Mesendoderm (in vitro differentiated cells): ENCODE data around the gene SIGLEC8.

Experiments
- DNase-seq: peaks from one replicate; pipeline ENCODE4 v3.0.0; 2013
- H2AK5ac ChIP-seq: 2 replicates; pipeline ENCODE4 v1.6.1; 2013; ENCODE audit warnings: low read length, inconsistent platforms
- H2BK120ac ChIP-seq: 2 replicates; pipeline ENCODE4 v1.6.1; 2013; ENCODE audit warnings: low read depth, mild to moderate bottlenecking, low read length, moderate library complexity, mixed read lengths
- H2BK15ac ChIP-seq: replicated peaks from 2 replicates; pipeline ENCODE4 v1.6.1; 2013; ENCODE audit warnings: low read depth, mild to moderate bottlenecking, moderate library complexity
- H2BK5ac ChIP-seq: 2 replicates; pipeline ENCODE4 v1.6.1; 2013; ENCODE audit warnings: low read length, inconsistent platforms
- H3K18ac ChIP-seq: 2 replicates; pipeline ENCODE4 v1.6.1; 2013; ENCODE audit warnings: mild to moderate bottlenecking, low read length, mixed read lengths
- H3K23ac ChIP-seq: one replicate; pipeline ENCODE4 v1.6.1; 2013; ENCODE audit warnings: low read length
- H3K27ac ChIP-seq: 2 replicates; pipeline ENCODE4 v1.5.1; 2013; ENCODE audit warnings: low read depth, mild to moderate bottlenecking, inconsistent platforms, low read length, moderate library complexity
- H3K27me3 ChIP-seq: 2 replicates; pipeline ENCODE4 v1.6.1; 2013; ENCODE audit warnings: low read length, control low read depth, mild to moderate bottlenecking, inconsistent platforms; ENCODE audit not compliant: insufficient read depth, poor library complexity
- H3K36me3 ChIP-seq: 2 replicates; pipeline ENCODE4 v1.6.1; 2013; ENCODE audit warnings: low read length, inconsistent platforms; ENCODE audit not compliant: control insufficient read depth, insufficient read depth
- H3K4ac ChIP-seq: one replicate; pipeline ENCODE4 v1.6.1; 2013; ENCODE audit warnings: low read depth, mild to moderate bottlenecking, low read length, moderate library complexity
- H3K4me1 ChIP-seq: 2 replicates; pipeline ENCODE4 v1.6.1; 2013; ENCODE audit warnings: low read depth, low read length, inconsistent platforms; ENCODE audit not compliant: control insufficient read depth
- H3K4me2 ChIP-seq: 2 replicates; pipeline ENCODE4 v1.6.1; 2013; ENCODE audit warnings: low read length
- H3K4me3 ChIP-seq: 2 replicates; pipeline ENCODE4 v1.5.1; 2013; ENCODE audit warnings: mild to moderate bottlenecking, low read length
- H3K56ac ChIP-seq: one replicate; pipeline ENCODE4 v1.6.1; 2013; ENCODE audit warnings: low read length
- H3K79me1 ChIP-seq: 2 replicates; pipeline ENCODE4 v1.6.1; 2013; ENCODE audit warnings: low read length, inconsistent platforms
- H3K79me2 ChIP-seq: 2 replicates; pipeline ENCODE4 v1.6.1; 2013; ENCODE audit warnings: mild to moderate bottlenecking, low read length; ENCODE audit not compliant: control insufficient read depth, insufficient read depth
- H3K9ac ChIP-seq: 2 replicates; pipeline ENCODE4 v1.6.1; 2013; ENCODE audit warnings: low read length, inconsistent platforms
- H4K5ac ChIP-seq: one replicate; pipeline ENCODE4 v1.6.1; 2013; ENCODE audit warnings: low read length
- H4K8ac ChIP-seq: one replicate; pipeline ENCODE4 v1.6.1; 2013; ENCODE audit warnings: low read depth, mild to moderate bottlenecking, control low read depth, low read length, moderate library complexity
- WGBS: extraction: QIAGEN DNeasy Blood & Tissue Kit; methylation state at CpG from one replicate; pipeline ENCODE4 v1.1.7; 2013; ENCODE audit warnings: low lambda C conversion rate, missing lambda C conversion rate; ENCODE audit not compliant: insufficient coverage; ENCODE audit errors: extremely low coverage; 5-methylcytosine and 5-hydroxymethylcytosine counted together

The SIGLEC8 gene

GRCh38 chr19:51460164-51460992 is 2.1 kb upstream of the SIGLEC8 start:
- Histone ChIP-seq H3K27me3 (no peaks in the 10 kb centered on the region), H3K36me3 (no peaks in the 10 kb centered on the region), H4K8ac (no peak overlapping the region), H4K5ac (no peak overlapping the region), H2AK5ac (no peak overlapping the region), H3K79me1 (no peaks in the 10 kb centered on the region), H2BK120ac (no peak overlapping the region), H3K23ac (no peak overlapping the region), H3K4ac (no peak overlapping the region), H3K4me3 (no peak overlapping the region), H3K9ac (no peak overlapping the region), H3K56ac (peak overlapping the region; percentile 35), H3K18ac (no peak overlapping the region), H3K4me2 (no peak overlapping the region), H2BK5ac (no peak overlapping the region), H3K79me2 (no peaks in the 10 kb centered on the region), H2BK15ac (no peak overlapping the region), H3K4me1 (no peaks in the 10 kb centered on the region), H3K27ac (no peak overlapping the region)
- DNase-seq = peak; percentile 56
- whole genome bisulfite sequencing = no CpG with 5 or more reads among the region's 13 CpGs

GRCh38 chr19:51458899-51459505 is 748 bp upstream of the SIGLEC8 start:
- no peak overlapping the region for H2BK120ac ChIP-seq
- H2BK5ac ChIP-seq = no peak overlapping the region
- no peak overlapping the region for H3K9ac ChIP-seq
- H2AK5ac ChIP-seq = no peak overlapping the region
- H3K4me3 ChIP-seq = no peak overlapping the region
- H3K18ac ChIP-seq = no peak overlapping the region
- no peaks in the 10 kb centered on the region for H3K4me1 ChIP-seq
- H3K36me3 ChIP-seq = no peaks in the 10 kb centered on the region
- no CpG with 5 or more reads among the region's 14 CpGs for WGBS
- no peak overlapping the region for H3K56ac ChIP-seq
- H4K8ac ChIP-seq = no peak overlapping the region
- H3K79me1 ChIP-seq = no peaks in the 10 kb centered on the region
- H3K27me3 ChIP-seq = no peaks in the 10 kb centered on the region
- H3K27ac ChIP-seq = no peak overlapping the region
- H3K79me2 ChIP-seq = no peaks in the 10 kb centered on the region
- H2BK15ac ChIP-seq = no peak overlapping the region
- no peak overlapping the region for H4K5ac ChIP-seq
- DNase-seq = no peak
- H3K23ac ChIP-seq = no peak overlapping the region
- H3K4ac ChIP-seq = no peak overlapping the region
- no peak overlapping the region for H3K4me2 ChIP-seq

GRCh38 chr19:51457351-51458013 is 772 bp downstream of the SIGLEC8 start:
- Histone ChIP-seq H3K27ac (no peak overlapping the region), H2BK15ac (no peak overlapping the region), H3K79me2 (no peaks in the 10 kb centered on the region), H3K56ac (no peak overlapping the region), H3K23ac (no peak overlapping the region), H3K36me3 (no peaks in the 10 kb centered on the region), H4K5ac (no peak overlapping the region), H3K4me1 (no peaks in the 10 kb centered on the region), H3K4me2 (no peak overlapping the region), H3K27me3 (no peaks in the 10 kb centered on the region), H4K8ac (no peak overlapping the region), H3K4me3 (no peak overlapping the region), H2BK120ac (no peak overlapping the region), H2AK5ac (no peak overlapping the region), H3K9ac (no peak overlapping the region), H3K18ac (no peak overlapping the region), H3K79me1 (no peaks in the 10 kb centered on the region), H2BK5ac (no peak overlapping the region), H3K4ac (no peak overlapping the region)
- DNase-seq = no peak
- no CpG with 5 or more reads among the region's 11 CpGs for WGBS

GRCh38 chr19:51456541-51457290 is 1.5 kb downstream of the SIGLEC8 start:
- no peak overlapping the region for H2BK120ac ChIP-seq
- no peak overlapping the region for H3K56ac ChIP-seq
- H3K4me2 ChIP-seq = no peak overlapping the region
- H2AK5ac ChIP-seq = no peak overlapping the region
- no peak overlapping the region for H4K5ac ChIP-seq
- no peaks in the 10 kb centered on the region for H3K79me2 ChIP-seq
- H3K9ac ChIP-seq = no peak overlapping the region
- no peak overlapping the region for H4K8ac ChIP-seq
- H3K18ac ChIP-seq = no peak overlapping the region
- DNase-seq = no peak
- no peak overlapping the region for H3K23ac ChIP-seq
- no peaks in the 10 kb centered on the region for H3K4me1 ChIP-seq
- no peak overlapping the region for H3K27ac ChIP-seq
- no peak overlapping the region for H2BK15ac ChIP-seq
- no peaks in the 10 kb centered on the region for H3K27me3 ChIP-seq
- H3K36me3 ChIP-seq = no peaks in the 10 kb centered on the region
- H2BK5ac ChIP-seq = no peak overlapping the region
- WGBS = no CpG with 5 or more reads among the region's 11 CpGs
- no peak overlapping the region for H3K4me3 ChIP-seq
- H3K79me1 ChIP-seq = no peaks in the 10 kb centered on the region
- H3K4ac ChIP-seq = no peak overlapping the region

GRCh38 chr19:51450730-51451307 is 7.4 kb downstream of the SIGLEC8 start:
- Histone ChIP-seq H3K4me3 (no peak overlapping the region), H4K8ac (no peak overlapping the region)

More at GRCh38 chr19:51450730-51451307, 7.4 kb downstream of the SIGLEC8 start:
- Histone ChIP-seq H3K79me1 (no peaks in the 10 kb centered on the region), H3K4me2 (no peak overlapping the region), H3K56ac (no peak overlapping the region), H3K36me3 (no peaks in the 10 kb centered on the region), H3K79me2 (no peaks in the 10 kb centered on the region), H2BK120ac (no peak overlapping the region), H2BK5ac (no peak overlapping the region), H3K18ac (no peak overlapping the region), H2AK5ac (no peak overlapping the region), H3K27me3 (no peaks in the 10 kb centered on the region), H4K5ac (no peak overlapping the region), H3K27ac (no peak overlapping the region), H3K23ac (no peak overlapping the region), H2BK15ac (no peak overlapping the region), H3K4me1 (no peaks in the 10 kb centered on the region), H3K9ac (no peak overlapping the region), H3K4ac (no peak overlapping the region)
- no CpG with 5 or more reads among the region's 5 CpGs for WGBS
- no peak for DNase-seq
